BE2C (cell line): ENCODE data around the gene CFAP157.
A peak's percentile ranks its signal among the peaks of the same experiment; 100 is the strongest.

Experiments
- DNase-seq: peaks from one replicate; pipeline ENCODE4 v3.0.0-alpha.2; 2020
- H3K27me3 ChIP-seq: fragments of 250-450 bp; sonication (Bioruptor Pico); 2 replicates; pipeline ENCODE4 v1.5.1; 2020; ENCODE audit warnings: mild to moderate bottlenecking
- H3K36me3 ChIP-seq: fragments of 250-450 bp; sonication (Bioruptor Pico); 2 replicates; pipeline ENCODE4 v1.5.1; 2020; ENCODE audit warnings: mild to moderate bottlenecking
- H3K4me1 ChIP-seq: fragments of 250-450 bp; sonication (Bioruptor Pico); 2 replicates; pipeline ENCODE4 v1.5.1; 2020
- H3K4me3 ChIP-seq: 2 replicates; pipeline ENCODE4 v1.5.1; 2011; ENCODE audit warnings: low read depth, low read length
- H3K9me3 ChIP-seq: fragments of 250-450 bp; sonication (Bioruptor Pico); 2 replicates; pipeline ENCODE4 v1.5.1; 2020
- TF ChIP-seq, protein P1 (sequence below): IDR thresholded peaks from 2 replicates; pipeline ENCODE4 v1.5.1; 2012; ENCODE audit warnings: mild to moderate bottlenecking, low read depth, low read length

Gene CFAP157

DNA sequence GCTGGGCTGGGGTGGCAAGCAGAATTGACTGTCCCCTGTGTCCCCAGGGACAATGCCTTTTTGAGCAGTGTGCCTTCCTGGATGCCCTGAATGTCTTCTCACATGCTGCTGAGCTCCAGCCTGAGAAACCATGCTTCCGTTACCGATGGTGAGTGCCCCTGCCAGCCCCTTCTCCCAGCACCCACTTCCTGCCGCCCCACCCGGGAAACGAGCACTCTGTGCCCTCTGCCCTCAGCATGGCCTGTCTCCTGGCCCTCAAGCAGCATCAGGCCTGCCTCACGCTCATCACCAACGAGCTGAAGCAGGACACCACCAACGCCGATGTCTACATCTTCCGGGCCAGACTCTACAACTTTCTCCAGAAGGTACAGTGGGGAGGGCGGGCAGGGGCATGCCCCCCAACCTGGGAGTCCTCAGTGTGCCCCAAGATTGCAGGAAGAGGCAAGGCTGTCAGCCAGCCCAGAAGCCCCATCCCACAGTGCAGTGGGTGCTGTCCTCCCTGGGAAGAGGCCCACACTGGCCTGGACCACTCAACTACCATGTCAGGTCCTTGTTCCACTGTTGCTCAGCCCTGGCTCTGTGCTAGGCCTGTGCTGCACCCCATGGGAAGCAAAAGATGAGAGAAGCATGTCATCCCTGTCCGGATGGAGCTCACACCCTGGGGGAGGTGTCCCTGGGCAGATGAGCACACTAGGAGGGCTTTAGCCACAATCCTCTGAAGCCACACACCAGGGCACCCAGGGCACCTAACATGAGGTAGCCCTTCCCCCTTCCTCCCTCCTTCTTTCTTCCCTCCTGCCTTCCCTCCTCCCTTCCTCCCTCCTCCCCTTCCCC lies 13.5 kb downstream of the CFAP157 start:
- H3K27me3 ChIP-seq, result no peaks in the 10 kb centered on the region
- no peak for DNase-seq
- H3K4me3 ChIP-seq, result no peak overlapping the region
- H3K4me1 ChIP-seq, result peaks cover 15% of the 10 kb centered on the region
- H3K36me3 ChIP-seq, result no peaks in the 10 kb centered on the region
- TF ChIP-seq, protein P1, sequence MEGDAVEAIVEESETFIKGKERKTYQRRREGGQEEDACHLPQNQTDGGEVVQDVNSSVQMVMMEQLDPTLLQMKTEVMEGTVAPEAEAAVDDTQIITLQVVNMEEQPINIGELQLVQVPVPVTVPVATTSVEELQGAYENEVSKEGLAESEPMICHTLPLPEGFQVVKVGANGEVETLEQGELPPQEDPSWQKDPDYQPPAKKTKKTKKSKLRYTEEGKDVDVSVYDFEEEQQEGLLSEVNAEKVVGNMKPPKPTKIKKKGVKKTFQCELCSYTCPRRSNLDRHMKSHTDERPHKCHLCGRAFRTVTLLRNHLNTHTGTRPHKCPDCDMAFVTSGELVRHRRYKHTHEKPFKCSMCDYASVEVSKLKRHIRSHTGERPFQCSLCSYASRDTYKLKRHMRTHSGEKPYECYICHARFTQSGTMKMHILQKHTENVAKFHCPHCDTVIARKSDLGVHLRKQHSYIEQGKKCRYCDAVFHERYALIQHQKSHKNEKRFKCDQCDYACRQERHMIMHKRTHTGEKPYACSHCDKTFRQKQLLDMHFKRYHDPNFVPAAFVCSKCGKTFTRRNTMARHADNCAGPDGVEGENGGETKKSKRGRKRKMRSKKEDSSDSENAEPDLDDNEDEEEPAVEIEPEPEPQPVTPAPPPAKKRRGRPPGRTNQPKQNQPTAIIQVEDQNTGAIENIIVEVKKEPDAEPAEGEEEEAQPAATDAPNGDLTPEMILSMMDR, result no peak
- no peaks in the 10 kb centered on the region for H3K9me3 ChIP-seq

DNA sequence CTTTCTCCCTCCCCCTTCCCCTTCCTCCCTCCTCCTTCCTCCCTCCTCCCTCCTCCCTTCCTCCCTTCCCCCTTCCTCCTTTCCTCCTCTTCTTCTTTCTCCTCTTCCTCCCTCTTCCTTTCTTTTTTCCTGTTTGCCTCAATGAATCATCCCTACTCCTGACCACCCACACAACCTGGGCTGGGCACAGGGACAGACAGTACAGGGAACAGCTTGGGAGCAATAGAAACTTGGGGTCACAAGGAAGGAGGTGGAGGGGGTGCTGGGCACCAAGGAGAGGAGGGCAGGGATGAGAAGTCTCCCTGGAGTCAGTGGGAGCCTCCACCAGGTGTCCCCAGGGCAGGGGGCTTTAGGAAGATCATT lies 14.1 kb downstream of the CFAP157 start:
- peaks cover 15% of the 10 kb centered on the region for H3K4me1 ChIP-seq
- TF ChIP-seq, protein P1, result no peak
- H3K36me3 ChIP-seq, result no peaks in the 10 kb centered on the region
- no peak overlapping the region for H3K4me3 ChIP-seq
- no peak for DNase-seq
- H3K27me3 ChIP-seq, result no peaks in the 10 kb centered on the region
- H3K9me3 ChIP-seq, result no peaks in the 10 kb centered on the region

DNA sequence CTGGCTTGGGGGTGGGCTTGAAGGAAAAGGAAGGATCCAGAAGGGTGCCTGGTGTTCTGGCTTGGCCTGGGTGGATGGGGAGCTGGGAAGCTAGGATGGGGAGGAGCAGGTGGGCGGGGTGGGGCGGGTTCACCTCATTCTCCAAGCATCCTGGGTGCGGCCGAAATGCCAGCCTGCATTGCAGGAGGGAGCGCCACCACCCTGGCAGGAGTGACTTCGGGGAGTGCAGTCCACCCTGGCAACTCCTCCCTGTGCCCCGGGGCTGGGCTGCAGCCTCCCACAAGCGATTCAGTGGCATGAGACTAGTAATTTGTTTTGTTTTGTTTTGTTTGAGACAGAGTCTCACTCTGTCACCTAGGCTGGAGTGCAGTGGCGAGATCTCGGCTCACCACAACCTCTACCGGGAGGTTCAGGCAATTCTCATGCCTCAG lies 14.6 kb downstream of the CFAP157 start:
- Histone ChIP-seq H3K27me3 (no peaks in the 10 kb centered on the region), H3K4me1 (peaks cover 11% of the 10 kb centered on the region; the same call in 1 of the 2 replicates), H3K36me3 (no peaks in the 10 kb centered on the region), H3K9me3 (no peaks in the 10 kb centered on the region), H3K4me3 (no peak overlapping the region)
- no peak for DNase-seq
- TF ChIP-seq, protein P1, result no peak

DNA sequence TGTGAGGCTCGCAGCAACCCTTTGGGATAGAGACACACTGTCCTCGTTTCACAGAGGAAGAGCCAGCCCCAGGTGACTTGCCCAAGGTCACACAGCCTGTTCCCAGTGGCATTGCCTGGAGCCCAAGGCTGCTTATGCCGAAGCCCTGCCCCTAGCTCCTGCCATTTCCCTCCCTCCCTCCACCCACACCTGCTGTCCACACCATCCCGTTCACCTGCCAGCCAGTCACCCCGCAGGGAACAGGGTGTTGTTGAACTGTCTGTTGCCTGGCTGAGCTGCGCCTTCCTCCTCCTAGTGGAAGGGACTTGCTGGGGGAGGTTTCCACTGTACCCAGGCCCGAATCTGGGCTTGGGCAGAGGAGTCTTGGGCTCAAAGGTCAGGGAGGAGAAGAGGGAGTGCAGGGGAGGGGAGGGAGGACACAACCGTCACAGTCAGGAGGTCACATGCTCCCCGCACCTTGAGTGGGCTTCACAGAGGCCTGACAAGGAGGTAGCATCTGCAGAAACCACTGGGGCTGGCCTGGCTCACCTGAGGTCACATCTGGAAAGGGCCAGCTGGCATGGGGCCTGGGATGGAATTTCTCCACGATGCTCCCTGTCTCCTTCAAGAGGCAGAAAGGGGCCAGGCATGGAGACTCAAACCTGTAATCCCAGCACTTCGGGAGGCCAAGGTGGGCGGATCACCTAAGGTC lies 15.4 kb downstream of the CFAP157 start:
- Histone ChIP-seq H3K27me3 (no peaks in the 10 kb centered on the region), H3K36me3 (no peaks in the 10 kb centered on the region), H3K4me3 (no peak overlapping the region), H3K9me3 (no peaks in the 10 kb centered on the region), H3K4me1 (peaks cover 11% of the 10 kb centered on the region; the same call in 1 of the 2 replicates)
- no peak for DNase-seq
- TF ChIP-seq, protein P1, result no peak

DNA sequence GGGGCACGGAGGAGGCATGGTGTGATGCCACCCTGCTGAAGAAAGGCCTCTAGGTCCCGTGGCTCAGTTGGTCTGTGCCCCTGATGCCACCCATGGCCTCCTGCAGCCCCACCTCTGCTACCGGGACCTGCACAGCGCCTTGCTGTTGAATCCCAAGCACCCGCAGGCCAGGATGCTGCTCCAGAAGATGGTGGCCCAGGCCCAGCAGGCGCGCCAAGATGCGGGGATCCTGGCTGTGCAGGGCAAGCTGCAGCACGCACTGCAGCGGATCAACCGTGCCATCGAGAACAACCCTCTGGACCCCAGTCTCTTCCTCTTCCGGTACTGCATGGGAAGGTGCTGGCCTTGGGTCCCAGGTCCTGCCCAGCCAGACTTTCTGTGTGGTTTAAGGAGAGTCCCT lies 16.2 kb downstream of the CFAP157 start:
- H3K4me3 ChIP-seq, result no peak overlapping the region
- TF ChIP-seq, protein P1, result no peak
- H3K4me1 ChIP-seq, result peaks cover 11% of the 10 kb centered on the region; the same call in 1 of the 2 replicates
- H3K9me3 ChIP-seq, result no peaks in the 10 kb centered on the region
- H3K36me3 ChIP-seq, result no peaks in the 10 kb centered on the region
- H3K27me3 ChIP-seq, result no peaks in the 10 kb centered on the region
- no peak for DNase-seq

DNA sequence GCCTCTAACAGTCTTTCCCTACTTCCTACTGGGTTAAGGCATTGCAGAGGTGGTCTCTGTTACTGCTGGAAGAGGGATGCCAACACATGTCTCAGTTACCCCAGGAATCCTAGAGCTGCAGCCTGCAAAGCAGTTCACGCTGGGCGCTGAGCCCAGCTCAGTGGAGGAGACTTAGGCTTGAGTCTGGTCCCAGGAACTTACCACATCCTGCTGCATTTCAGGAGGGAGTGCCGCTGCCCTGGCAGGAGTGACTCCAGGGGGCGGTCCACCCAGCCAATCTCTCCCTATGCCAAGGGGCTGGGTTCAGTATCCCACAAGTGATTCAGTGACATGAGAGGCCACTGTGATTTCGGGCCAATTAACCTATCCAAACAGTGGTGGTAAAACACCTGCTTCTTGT lies 16.7 kb downstream of the CFAP157 start:
- Histone ChIP-seq H3K36me3 (no peaks in the 10 kb centered on the region), H3K27me3 (no peaks in the 10 kb centered on the region), H3K4me3 (peak overlapping the region; percentile 65), H3K9me3 (no peaks in the 10 kb centered on the region), H3K4me1 (peaks cover 11% of the 10 kb centered on the region; the same call in 1 of the 2 replicates)
- no peak for DNase-seq
- TF ChIP-seq, protein P1, result no peak
